ENCODE measurements around the gene SAMD4B. TPM values are rescaled to one million over a fixed set of nuclear protein-coding genes. Genes with fewer than 3 reads are reported as not detected.

Gene SAMD4B
- total and polyA plus RNA-seq, 10 of the 15 experiments (the other 5 are each of a cell fraction or from before 2014, with no cell fraction given), result 2.4 to 43.3 (median 23.9) TPM

DNA sequence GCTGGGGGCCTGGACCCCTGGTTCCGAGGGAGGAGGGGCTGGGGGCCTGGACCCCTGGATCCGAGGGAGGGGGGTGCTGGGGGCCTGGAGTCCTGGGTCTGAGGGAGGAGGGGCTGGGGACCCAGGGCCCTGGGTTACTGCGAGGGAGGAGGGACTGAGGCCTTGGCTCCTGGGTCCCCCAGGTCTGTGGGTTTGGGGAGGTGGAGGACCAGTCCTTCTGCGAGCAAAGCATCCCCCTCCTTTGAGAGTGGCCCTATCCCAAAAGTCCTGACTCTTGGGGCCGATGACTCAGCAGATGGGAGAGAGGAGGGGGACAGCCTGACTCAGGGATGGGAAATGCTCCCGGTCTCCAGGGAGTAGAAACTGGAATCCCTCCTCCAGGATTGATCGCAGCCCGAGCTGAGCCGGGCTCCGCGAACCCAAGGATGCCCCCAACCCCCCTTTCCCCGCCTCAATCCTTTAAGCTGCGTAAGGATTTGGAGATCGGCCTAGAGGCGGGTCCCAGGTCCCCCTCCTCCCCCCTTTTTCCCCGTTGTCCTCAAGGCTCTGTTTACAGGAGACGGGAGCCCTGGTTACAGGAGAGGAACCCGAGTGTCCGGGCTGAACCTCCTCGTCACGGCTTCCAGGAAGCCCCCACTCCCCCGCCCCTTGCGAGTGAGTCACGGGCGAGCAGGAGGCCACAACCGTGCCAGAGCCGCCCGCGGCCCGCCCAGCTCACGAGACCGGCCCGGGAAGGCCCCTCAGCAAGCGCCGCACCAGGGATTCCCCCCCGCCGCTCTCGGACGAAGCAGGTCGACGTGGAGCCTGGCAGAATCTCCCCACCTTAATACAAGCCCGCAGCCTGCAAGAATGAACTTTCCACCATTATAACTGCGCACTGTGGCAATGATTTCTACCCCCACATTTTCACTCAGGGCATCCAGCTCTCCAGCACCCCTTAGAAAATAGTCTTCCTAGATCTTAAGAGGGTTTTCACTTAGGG lies 61.4 kb downstream of the SAMD4B start (continued):
- TF ChIP-seq, protein P1, sequence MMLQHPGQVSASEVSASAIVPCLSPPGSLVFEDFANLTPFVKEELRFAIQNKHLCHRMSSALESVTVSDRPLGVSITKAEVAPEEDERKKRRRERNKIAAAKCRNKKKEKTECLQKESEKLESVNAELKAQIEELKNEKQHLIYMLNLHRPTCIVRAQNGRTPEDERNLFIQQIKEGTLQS (IDR thresholded peaks at IDR 0.05; ENCODE audit: borderline replicate concordance, extremely low read depth, low read depth, low read length), result no peak
- peak; percentile 47 for TF ChIP-seq MEF2B (IDR thresholded peaks at IDR 0.05; ENCODE audit: partially characterized antibody, poor library complexity, severe bottlenecking)
- TF ChIP-seq BHLHE40 (IDR thresholded peaks at IDR 0.05; ENCODE audit: borderline replicate concordance in 1 of 2, low read depth in 2 of 2, low read length in 1 of 2), result peak; percentile 100
- TF ChIP-seq, protein P2, sequence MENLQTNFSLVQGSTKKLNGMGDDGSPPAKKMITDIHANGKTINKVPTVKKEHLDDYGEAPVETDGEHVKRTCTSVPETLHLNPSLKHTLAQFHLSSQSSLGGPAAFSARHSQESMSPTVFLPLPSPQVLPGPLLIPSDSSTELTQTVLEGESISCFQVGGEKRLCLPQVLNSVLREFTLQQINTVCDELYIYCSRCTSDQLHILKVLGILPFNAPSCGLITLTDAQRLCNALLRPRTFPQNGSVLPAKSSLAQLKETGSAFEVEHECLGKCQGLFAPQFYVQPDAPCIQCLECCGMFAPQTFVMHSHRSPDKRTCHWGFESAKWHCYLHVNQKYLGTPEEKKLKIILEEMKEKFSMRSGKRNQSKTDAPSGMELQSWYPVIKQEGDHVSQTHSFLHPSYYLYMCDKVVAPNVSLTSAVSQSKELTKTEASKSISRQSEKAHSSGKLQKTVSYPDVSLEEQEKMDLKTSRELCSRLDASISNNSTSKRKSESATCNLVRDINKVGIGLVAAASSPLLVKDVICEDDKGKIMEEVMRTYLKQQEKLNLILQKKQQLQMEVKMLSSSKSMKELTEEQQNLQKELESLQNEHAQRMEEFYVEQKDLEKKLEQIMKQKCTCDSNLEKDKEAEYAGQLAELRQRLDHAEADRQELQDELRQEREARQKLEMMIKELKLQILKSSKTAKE (IDR thresholded peaks at IDR 0.05; ENCODE audit: low read depth, poor library complexity, severe bottlenecking), result peak; percentile 62
- TF ChIP-seq NFYA (IDR thresholded peaks at IDR 0.05; ENCODE audit: borderline replicate concordance, low read depth, low read length), result no peak
- peak; percentile 81 for TF ChIP-seq PAX5 (IDR thresholded peaks at IDR 0.05; ENCODE audit: borderline replicate concordance, low read depth, low read length)
- TF ChIP-seq SMAD1 (IDR thresholded peaks at IDR 0.05; ENCODE audit: low read depth, partially characterized antibody), result peak; percentile 16
- peak; percentile 58 to 80 for TF ChIP-seq EP300 (IDR thresholded peaks at IDR 0.05; ENCODE audit: borderline replicate concordance in 1 of 2, control insufficient read depth in 1 of 2, low read depth in 2 of 2, low read length in 2 of 2)
- TF ChIP-seq ZNF384 (IDR thresholded peaks at IDR 0.05; ENCODE audit: borderline replicate concordance, low read depth, low read length), result 0 out of 2 replicates have a peak, but pooled peaks have one; percentile 2
- TF ChIP-seq, protein P3, sequence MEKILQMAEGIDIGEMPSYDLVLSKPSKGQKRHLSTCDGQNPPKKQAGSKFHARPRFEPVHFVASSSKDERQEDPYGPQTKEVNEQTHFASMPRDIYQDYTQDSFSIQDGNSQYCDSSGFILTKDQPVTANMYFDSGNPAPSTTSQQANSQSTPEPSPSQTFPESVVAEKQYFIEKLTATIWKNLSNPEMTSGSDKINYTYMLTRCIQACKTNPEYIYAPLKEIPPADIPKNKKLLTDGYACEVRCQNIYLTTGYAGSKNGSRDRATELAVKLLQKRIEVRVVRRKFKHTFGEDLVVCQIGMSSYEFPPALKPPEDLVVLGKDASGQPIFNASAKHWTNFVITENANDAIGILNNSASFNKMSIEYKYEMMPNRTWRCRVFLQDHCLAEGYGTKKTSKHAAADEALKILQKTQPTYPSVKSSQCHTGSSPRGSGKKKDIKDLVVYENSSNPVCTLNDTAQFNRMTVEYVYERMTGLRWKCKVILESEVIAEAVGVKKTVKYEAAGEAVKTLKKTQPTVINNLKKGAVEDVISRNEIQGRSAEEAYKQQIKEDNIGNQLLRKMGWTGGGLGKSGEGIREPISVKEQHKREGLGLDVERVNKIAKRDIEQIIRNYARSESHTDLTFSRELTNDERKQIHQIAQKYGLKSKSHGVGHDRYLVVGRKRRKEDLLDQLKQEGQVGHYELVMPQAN (conservative IDR thresholded peaks at IDR 0.05), result peak; percentile 63; the same call in 1 of the 2 replicates
- TF ChIP-seq DPF2 (IDR thresholded peaks at IDR 0.05), result 0 out of 2 replicates have a peak, but pooled peaks have one; percentile 69
- TF ChIP-seq TBL1XR1 (IDR thresholded peaks at IDR 0.05; ENCODE audit: low read depth, low read length), result peak; percentile 99
- peak; percentile 53; the same call in 1 of the 3 replicates for TF ChIP-seq POU2F2 (IDR thresholded peaks at IDR 0.05; ENCODE audit: borderline replicate concordance, low read depth, low read length)
- TF ChIP-seq CREB1 (IDR thresholded peaks at IDR 0.05; ENCODE audit: low read depth), result no peak
- TF ChIP-seq, protein P4, sequence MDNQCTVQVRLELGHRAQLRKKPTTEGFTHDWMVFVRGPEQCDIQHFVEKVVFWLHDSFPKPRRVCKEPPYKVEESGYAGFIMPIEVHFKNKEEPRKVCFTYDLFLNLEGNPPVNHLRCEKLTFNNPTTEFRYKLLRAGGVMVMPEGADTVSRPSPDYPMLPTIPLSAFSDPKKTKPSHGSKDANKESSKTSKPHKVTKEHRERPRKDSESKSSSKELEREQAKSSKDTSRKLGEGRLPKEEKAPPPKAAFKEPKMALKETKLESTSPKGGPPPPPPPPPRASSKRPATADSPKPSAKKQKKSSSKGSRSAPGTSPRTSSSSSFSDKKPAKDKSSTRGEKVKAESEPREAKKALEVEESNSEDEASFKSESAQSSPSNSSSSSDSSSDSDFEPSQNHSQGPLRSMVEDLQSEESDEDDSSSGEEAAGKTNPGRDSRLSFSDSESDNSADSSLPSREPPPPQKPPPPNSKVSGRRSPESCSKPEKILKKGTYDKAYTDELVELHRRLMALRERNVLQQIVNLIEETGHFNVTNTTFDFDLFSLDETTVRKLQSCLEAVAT (IDR thresholded peaks at IDR 0.05), result peak; percentile 34; the same call in 1 of the 2 replicates
- TF ChIP-seq, protein P5, sequence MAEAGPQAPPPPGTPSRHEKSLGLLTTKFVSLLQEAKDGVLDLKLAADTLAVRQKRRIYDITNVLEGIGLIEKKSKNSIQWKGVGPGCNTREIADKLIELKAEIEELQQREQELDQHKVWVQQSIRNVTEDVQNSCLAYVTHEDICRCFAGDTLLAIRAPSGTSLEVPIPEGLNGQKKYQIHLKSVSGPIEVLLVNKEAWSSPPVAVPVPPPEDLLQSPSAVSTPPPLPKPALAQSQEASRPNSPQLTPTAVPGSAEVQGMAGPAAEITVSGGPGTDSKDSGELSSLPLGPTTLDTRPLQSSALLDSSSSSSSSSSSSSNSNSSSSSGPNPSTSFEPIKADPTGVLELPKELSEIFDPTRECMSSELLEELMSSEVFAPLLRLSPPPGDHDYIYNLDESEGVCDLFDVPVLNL (IDR thresholded peaks at IDR 0.05; ENCODE audit: low read depth, low read length), result no peak
- no peak for TF ChIP-seq ZNF24 (IDR thresholded peaks at IDR 0.05)
- peak; percentile 71 for TF ChIP-seq SP1 (IDR thresholded peaks at IDR 0.05; ENCODE audit: low read depth, low read length)
- peak; percentile 98 for TF ChIP-seq IKZF1 (conservative IDR thresholded peaks at IDR 0.05)
- TF ChIP-seq POLR2AphosphoS5 (IDR thresholded peaks at IDR 0.05; ENCODE audit: low read length), result peak; percentile 60
- peak; percentile 80 for TF ChIP-seq ZNF207 (IDR thresholded peaks at IDR 0.05; ENCODE audit: borderline replicate concordance)
